ENCODE results near the gene CRB2. TPM values are rescaled to one million over a fixed set of nuclear protein-coding genes. Genes with fewer than 3 reads are reported as not detected.

CRB2 gene
- total and polyA plus RNA-seq, 2 of the 4 experiments (the other 2 are of a cell fraction): not detected

DNA sequence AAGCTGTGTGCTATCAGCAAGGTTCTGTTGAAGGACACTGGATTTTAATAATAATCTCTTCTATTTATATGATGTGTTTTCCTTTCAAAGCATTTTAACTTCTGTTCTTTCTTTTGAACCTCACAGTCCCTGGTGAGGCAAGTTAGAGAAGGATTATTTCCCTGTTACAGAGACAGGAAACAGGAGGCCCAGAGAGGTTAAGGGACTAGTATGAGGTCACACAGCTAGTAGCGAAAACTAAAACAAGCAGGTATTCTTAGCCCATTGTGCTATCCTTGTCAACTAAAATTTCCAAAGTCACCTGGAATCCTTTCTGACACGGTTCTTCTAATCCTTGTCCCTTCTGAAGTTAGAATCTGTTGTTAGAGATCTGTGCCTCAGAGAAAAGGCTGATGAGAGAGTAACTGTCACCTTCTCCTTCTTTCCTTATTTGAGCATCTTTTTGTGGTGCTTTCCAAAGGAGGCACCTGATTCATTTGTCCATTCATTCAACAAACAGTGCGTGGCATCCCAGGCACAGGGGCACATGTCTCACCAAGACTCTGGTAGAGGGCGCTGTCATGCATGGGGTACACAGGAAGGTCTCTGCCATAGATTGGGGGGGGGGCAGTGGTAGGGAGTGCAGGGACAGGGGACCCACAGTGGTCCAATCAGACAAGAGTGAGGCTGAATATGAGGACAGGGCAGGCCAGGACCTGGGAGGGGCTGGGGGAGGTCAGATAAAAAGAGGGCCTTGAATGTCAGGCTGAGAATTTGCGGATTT lies 61.5 kb downstream of the CRB2 start:
- Histone ChIP-seq H2BK20ac (ENCODE audit: low read depth, low read length) (no peak overlapping the region), H3K4me1 (ENCODE audit: control insufficient read depth, insufficient read depth, low read length) (no peaks in the 10 kb centered on the region), H3K9ac (ENCODE audit: low read depth, low read length) (no peak overlapping the region), H3K27ac (ENCODE audit: insufficient read depth, low read length) (no peak overlapping the region), H2AK5ac (ENCODE audit: low read depth, low read length) (no peak overlapping the region), H3K18ac (ENCODE audit: low read depth, low read length) (no peak overlapping the region), H2AFZ (replicated peaks; ENCODE audit: low read length, poor library complexity) (no peak overlapping the region), H3K27me3 (ENCODE audit: control insufficient read depth, insufficient read depth, low read length) (no peaks in the 10 kb centered on the region), H3K9me3 (ENCODE audit: control insufficient read depth, insufficient read depth, low read length) (no peaks in the 10 kb centered on the region), H3K9me1 (ENCODE audit: insufficient read depth, low read length) (no peaks in the 10 kb centered on the region), H2BK15ac (ENCODE audit: low read depth, low read length) (no peak overlapping the region), H3K79me1 (ENCODE audit: low read depth in 1 of 2, low read length in 2 of 2) (no peaks in the 10 kb centered on the region), H4K5ac (ENCODE audit: low read depth, low read length) (no peak overlapping the region), H2BK120ac (ENCODE audit: low read depth, low read length) (no peak overlapping the region), H3K14ac (replicated peaks; ENCODE audit: low read depth, low read length) (no peak overlapping the region), H3K23ac (ENCODE audit: low read depth, low read length) (no peak overlapping the region), H4K20me1 (ENCODE audit: insufficient read depth, low read length) (no peaks in the 10 kb centered on the region; the same call in 1 of the 2 replicates), H3K4me3 (ENCODE audit: insufficient read depth, low read depth, low read length) (no peak overlapping the region), H4K8ac (ENCODE audit: low read depth in 2 of 2, low read length in 2 of 2) (no peak overlapping the region), H3K56ac (ENCODE audit: extremely low read depth, insufficient read depth, low read length) (no peak overlapping the region), H3K4ac (ENCODE audit: low read depth, low read length) (no peak overlapping the region), H3K4me2 (ENCODE audit: low read depth, low read length) (no peak overlapping the region), H2BK5ac (ENCODE audit: low read depth, low read length, poor library complexity, severe bottlenecking) (no peak overlapping the region), H3K36me3 (ENCODE audit: control insufficient read depth, insufficient read depth, low read length) (no peaks in the 10 kb centered on the region), H4K91ac (ENCODE audit: insufficient read depth, low read depth, low read length) (no peak overlapping the region), H2AK9ac (replicated peaks; ENCODE audit: low read depth, low read length, poor library complexity) (no peak overlapping the region)
- ATAC-seq (ENCODE audit: low read depth) (no peak), DNase-seq (no peak)
- BruUV-seq (replicated peaks): no TSS peak
- ChIA-PET POLR2A (ENCODE audit: unreplicated experiment) (no interaction called here), CTCF (no interaction called here)
- TF ChIP-seq MAZ (IDR thresholded peaks at IDR 0.05; ENCODE audit: borderline replicate concordance, low read depth, low read length) (no peak), RCOR1 (IDR thresholded peaks at IDR 0.05; ENCODE audit: insufficient replicate concordance, low read length) (no peak), CHD1 (IDR thresholded peaks at IDR 0.05; ENCODE audit: low read depth, low read length) (no peak), NFE2L2 (IDR thresholded peaks at IDR 0.05; ENCODE audit: low read depth, low read length) (no peak), ELK1 (IDR thresholded peaks at IDR 0.05; ENCODE audit: borderline replicate concordance, low read depth, low read length) (no peak), MAFK (IDR thresholded peaks at IDR 0.05; ENCODE audit: low read depth, low read length) (no peak), CEBPB (IDR thresholded peaks at IDR 0.05; ENCODE audit: low read depth, low read length) (no peak), RFX5 (IDR thresholded peaks at IDR 0.05; ENCODE audit: low read depth, low read length) (no peak), SMC3 (IDR thresholded peaks at IDR 0.05; ENCODE audit: low read depth, low read length) (no peak), BHLHE40 (IDR thresholded peaks at IDR 0.05; ENCODE audit: low read depth, low read length) (no peak), RAD21 (IDR thresholded peaks at IDR 0.05; ENCODE audit: low read length) (no peak), FOS (IDR thresholded peaks at IDR 0.05; ENCODE audit: low read depth, low read length) (no peak)
- TF ChIP-seq, protein P1, sequence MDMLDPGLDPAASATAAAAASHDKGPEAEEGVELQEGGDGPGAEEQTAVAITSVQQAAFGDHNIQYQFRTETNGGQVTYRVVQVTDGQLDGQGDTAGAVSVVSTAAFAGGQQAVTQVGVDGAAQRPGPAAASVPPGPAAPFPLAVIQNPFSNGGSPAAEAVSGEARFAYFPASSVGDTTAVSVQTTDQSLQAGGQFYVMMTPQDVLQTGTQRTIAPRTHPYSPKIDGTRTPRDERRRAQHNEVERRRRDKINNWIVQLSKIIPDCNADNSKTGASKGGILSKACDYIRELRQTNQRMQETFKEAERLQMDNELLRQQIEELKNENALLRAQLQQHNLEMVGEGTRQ (IDR thresholded peaks at IDR 0.05; ENCODE audit: low read depth, low read length): no peak
- TF ChIP-seq, protein P2, sequence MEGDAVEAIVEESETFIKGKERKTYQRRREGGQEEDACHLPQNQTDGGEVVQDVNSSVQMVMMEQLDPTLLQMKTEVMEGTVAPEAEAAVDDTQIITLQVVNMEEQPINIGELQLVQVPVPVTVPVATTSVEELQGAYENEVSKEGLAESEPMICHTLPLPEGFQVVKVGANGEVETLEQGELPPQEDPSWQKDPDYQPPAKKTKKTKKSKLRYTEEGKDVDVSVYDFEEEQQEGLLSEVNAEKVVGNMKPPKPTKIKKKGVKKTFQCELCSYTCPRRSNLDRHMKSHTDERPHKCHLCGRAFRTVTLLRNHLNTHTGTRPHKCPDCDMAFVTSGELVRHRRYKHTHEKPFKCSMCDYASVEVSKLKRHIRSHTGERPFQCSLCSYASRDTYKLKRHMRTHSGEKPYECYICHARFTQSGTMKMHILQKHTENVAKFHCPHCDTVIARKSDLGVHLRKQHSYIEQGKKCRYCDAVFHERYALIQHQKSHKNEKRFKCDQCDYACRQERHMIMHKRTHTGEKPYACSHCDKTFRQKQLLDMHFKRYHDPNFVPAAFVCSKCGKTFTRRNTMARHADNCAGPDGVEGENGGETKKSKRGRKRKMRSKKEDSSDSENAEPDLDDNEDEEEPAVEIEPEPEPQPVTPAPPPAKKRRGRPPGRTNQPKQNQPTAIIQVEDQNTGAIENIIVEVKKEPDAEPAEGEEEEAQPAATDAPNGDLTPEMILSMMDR (conservative IDR thresholded peaks at IDR 0.05; ENCODE audit: low read depth, low read length): no peak
- in situ Hi-C loops (cut with MboI; ENCODE audit: low sequenced_read_pairs): no loop called here
- intact Hi-C loops (cut with micrococcal nuclease): no loop called here
- dilution Hi-C loops (cut with HindIII; ENCODE audit: low sequenced_read_pairs, unreplicated experiment): no loop called here
- WGBS, 2 experiments (ENCODE audit: extremely low coverage in 2 of 2, insufficient read length in 1 of 2): 100% methylated on average over 2 of the region's 5 CpGs; no CpG with 5 or more reads in 1 of the 2 experiments

All from IMR-90 (cell line).